ENCODE measurements around the gene KIRREL3.

KIRREL3 gene

DNA sequence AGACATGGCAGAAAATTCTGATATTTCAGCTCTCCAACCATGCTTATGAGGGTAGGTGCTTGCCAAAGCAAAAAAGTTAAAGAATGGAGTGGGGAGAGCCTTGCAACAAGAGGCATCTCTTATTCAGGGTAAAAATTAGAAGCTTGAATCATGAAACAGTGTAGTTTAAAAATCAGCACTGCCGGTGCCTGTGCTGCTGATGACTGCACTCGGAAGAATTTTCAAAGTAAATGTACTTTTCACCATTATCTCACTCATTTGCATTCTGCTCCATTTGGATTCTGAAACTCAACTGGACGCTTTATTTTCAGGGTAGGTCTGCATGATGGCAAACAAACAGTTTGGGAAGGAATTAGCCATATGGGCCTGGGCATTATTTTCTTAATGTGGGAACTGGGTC lies 126.3 kb downstream of the KIRREL3 start:
- Histone ChIP-seq H3K36me3 (ENCODE audit: control insufficient read depth, insufficient read depth, low read length) (no peaks in the 10 kb centered on the region), H3K27me3 (replicated peaks; ENCODE audit: control insufficient read depth, insufficient read depth, low read length) (no peaks in the 10 kb centered on the region; the same call in none of the 2 replicates), H3K4me3 (replicated peaks; ENCODE audit: low read depth, low read length) (no peak overlapping the region)
- TF ChIP-seq, protein P1, sequence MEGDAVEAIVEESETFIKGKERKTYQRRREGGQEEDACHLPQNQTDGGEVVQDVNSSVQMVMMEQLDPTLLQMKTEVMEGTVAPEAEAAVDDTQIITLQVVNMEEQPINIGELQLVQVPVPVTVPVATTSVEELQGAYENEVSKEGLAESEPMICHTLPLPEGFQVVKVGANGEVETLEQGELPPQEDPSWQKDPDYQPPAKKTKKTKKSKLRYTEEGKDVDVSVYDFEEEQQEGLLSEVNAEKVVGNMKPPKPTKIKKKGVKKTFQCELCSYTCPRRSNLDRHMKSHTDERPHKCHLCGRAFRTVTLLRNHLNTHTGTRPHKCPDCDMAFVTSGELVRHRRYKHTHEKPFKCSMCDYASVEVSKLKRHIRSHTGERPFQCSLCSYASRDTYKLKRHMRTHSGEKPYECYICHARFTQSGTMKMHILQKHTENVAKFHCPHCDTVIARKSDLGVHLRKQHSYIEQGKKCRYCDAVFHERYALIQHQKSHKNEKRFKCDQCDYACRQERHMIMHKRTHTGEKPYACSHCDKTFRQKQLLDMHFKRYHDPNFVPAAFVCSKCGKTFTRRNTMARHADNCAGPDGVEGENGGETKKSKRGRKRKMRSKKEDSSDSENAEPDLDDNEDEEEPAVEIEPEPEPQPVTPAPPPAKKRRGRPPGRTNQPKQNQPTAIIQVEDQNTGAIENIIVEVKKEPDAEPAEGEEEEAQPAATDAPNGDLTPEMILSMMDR (IDR thresholded peaks at IDR 0.05; ENCODE audit: insufficient read depth, low read length, poor library complexity, severe bottlenecking) = no peak
- no peak for DNase-seq (ENCODE audit: extremely low read depth, insufficient read length)

DNA sequence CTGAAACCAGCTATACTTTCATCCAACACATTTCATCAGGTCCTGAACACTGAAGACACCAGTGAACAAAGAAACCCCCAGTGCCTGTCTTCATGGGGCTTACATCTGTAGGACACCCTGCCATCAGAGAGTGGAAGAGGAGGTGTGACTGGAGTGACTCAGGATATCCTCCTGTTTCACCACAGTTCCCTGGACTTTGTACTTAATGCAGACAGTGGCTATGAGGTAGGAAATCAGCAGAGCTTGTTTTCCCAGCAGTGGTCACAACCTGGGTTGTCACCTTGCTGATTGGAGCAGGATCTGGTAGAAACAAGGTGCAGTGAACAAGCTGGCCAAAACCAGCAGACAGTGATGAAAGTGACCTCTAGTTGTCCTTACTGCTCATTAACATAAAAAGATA lies 128.8 kb downstream of the KIRREL3 start:
- Histone ChIP-seq H3K4me3 (replicated peaks; ENCODE audit: low read depth, low read length) (no peak overlapping the region), H3K36me3 (ENCODE audit: control insufficient read depth, insufficient read depth, low read length) (no peaks in the 10 kb centered on the region), H3K27me3 (replicated peaks; ENCODE audit: control insufficient read depth, insufficient read depth, low read length) (no peaks in the 10 kb centered on the region; the same call in 1 of the 2 replicates)
- DNase-seq (ENCODE audit: extremely low read depth, insufficient read length) = no peak
- TF ChIP-seq, protein P1 (IDR thresholded peaks at IDR 0.05; ENCODE audit: insufficient read depth, low read length, poor library complexity, severe bottlenecking) = no peak

DNA sequence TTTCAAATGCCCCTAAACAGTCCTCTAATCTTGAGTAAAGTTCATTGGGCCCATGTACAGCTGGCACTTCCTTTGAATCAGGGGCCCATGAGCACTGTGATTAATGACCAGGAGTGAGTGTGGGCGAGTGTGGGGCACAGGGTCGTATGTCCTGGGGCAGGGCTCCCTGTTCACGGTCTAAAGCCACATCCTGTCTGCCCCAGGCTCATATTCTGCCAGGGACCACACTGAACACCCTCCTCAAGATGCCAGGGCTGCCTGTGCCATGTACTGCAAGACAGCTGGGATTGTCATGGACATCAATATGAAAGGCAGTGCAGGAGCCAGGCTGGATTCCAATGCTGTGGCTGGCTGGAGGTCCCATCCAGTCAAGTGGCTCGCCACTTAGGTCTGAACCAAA lies 130.5 kb downstream of the KIRREL3 start:
- DNase-seq (ENCODE audit: extremely low read depth, insufficient read length) = no peak
- H3K36me3 ChIP-seq (ENCODE audit: control insufficient read depth, insufficient read depth, low read length) = no peaks in the 10 kb centered on the region
- TF ChIP-seq, protein P1 (IDR thresholded peaks at IDR 0.05; ENCODE audit: insufficient read depth, low read length, poor library complexity, severe bottlenecking) = no peak
- no peaks in the 10 kb centered on the region; the same call in 1 of the 2 replicates for H3K27me3 ChIP-seq (replicated peaks; ENCODE audit: control insufficient read depth, insufficient read depth, low read length)
- no peak overlapping the region for H3K4me3 ChIP-seq (replicated peaks; ENCODE audit: low read depth, low read length)

DNA sequence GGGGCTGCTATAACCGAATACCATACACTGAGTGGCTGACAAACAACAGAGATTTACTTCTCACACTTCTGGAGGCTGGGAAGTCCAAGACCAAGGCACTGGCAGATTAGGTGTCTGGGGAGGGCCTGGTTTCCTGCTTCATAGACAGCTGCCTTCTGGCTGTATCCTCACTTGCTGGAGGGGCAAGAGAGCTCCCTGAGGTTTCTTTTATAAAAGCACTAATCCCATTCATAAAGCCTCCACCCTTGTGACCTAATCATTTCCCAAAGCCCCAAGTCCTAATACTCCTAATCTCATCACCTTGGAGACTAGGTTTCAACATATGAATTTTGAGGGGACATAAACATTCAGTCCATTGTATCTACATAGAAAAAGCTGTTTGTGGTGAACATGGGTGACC lies 131.8 kb downstream of the KIRREL3 start:
- Histone ChIP-seq H3K4me3 (replicated peaks; ENCODE audit: low read depth, low read length) (no peak overlapping the region), H3K27me3 (replicated peaks; ENCODE audit: control insufficient read depth, insufficient read depth, low read length) (no peaks in the 10 kb centered on the region; the same call in 1 of the 2 replicates), H3K36me3 (ENCODE audit: control insufficient read depth, insufficient read depth, low read length) (no peaks in the 10 kb centered on the region)
- no peak for DNase-seq (ENCODE audit: extremely low read depth, insufficient read length)
- TF ChIP-seq, protein P1 (IDR thresholded peaks at IDR 0.05; ENCODE audit: insufficient read depth, low read length, poor library complexity, severe bottlenecking) = no peak

DNA sequence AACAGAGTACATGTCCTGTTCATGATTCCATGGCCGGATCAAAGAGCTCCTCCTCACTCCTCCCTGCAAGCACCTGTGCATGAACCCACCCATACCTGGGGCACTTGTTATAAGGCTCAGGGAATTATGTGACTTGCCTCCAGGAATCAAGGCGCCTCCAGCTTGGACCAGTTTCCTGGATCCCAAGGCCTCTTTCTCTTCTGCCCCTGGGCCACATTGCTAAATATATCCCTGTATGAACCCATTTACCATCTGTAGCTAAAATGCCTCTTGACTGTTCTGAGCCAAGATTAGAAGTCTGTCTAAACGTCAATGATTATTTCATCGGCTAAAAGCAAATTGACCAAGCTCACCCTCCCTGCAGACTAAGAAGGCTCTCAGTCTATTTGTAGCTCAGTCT lies 135.6 kb downstream of the KIRREL3 start:
- no peak for DNase-seq (ENCODE audit: extremely low read depth, insufficient read length)
- Histone ChIP-seq H3K36me3 (ENCODE audit: control insufficient read depth, insufficient read depth, low read length) (no peaks in the 10 kb centered on the region), H3K27me3 (replicated peaks; ENCODE audit: control insufficient read depth, insufficient read depth, low read length) (no peaks in the 10 kb centered on the region; the same call in none of the 2 replicates), H3K4me3 (replicated peaks; ENCODE audit: low read depth, low read length) (no peak overlapping the region)
- TF ChIP-seq, protein P1 (IDR thresholded peaks at IDR 0.05; ENCODE audit: insufficient read depth, low read length, poor library complexity, severe bottlenecking) = no peak
